ENCODE data around the gene HAGHL.
A peak's percentile ranks its signal among the peaks of the same experiment; 100 is the strongest.
"Not testable (repeated sequence)": the region's sequence is repeated elsewhere in the genome, so short reads cannot be mapped to it uniquely, and the experiment has no call there.

Gene HAGHL

GRCh38 chr16:735982-736453 lies 9.1 kb downstream of the HAGHL start:
- DNase-seq = no peak

- no peak for DNase-seq
These were observed 10.1 kb downstream of the HAGHL start for GRCh38 chr16:736936-737481.

- peak; percentile 47 for DNase-seq
These were observed 12.9 kb downstream of the HAGHL start for GRCh38 chr16:739560-740458.

GRCh38 chr16:740459-740763 lies 13.5 kb downstream of the HAGHL start:
- DNase-seq = peak; percentile 41

GRCh38 chr16:740764-741505 lies 14.0 kb downstream of the HAGHL start, which contains the start of gene CIAO3:
CIAO3 (minus strand) TSS chr16:740997; CDS start chr16:740985, 12 bp downstream.
- DNase-seq = peak; percentile 93

- DNase-seq = no peak
These were observed 15.2 kb downstream of the HAGHL start for GRCh38 chr16:741986-742629.

GRCh38 chr16:742894-743293 lies 16.0 kb downstream of the HAGHL start:
- DNase-seq = not testable (repeated sequence)

GRCh38 chr16:743794-744500 lies 17.0 kb downstream of the HAGHL start:
- peak; percentile 20 for DNase-seq

GRCh38 chr16:745739-746138 lies 18.8 kb downstream of the HAGHL start:
- peak; percentile 69 for DNase-seq

GRCh38 chr16:746637-747036 lies 19.7 kb downstream of the HAGHL start:
- DNase-seq = no peak

GRCh38 chr16:747978-748746 lies 21.3 kb downstream of the HAGHL start:
- no peak for DNase-seq

- DNase-seq = no peak
These were observed 22.1 kb downstream of the HAGHL start for GRCh38 chr16:749010-749409.

GRCh38 chr16:750485-750884 lies 23.6 kb downstream of the HAGHL start:
- DNase-seq = no peak

GRCh38 chr16:751152-752006 lies 24.5 kb downstream of the HAGHL start:
- no peak for DNase-seq

GRCh38 chr16:752007-752312 lies 25.1 kb downstream of the HAGHL start:
- DNase-seq = peak; percentile 49

- not testable (repeated sequence) for DNase-seq
These were observed 27.3 kb downstream of the HAGHL start for GRCh38 chr16:754121-754607.

- no peak for DNase-seq
These were observed 27.8 kb downstream of the HAGHL start for GRCh38 chr16:754656-755055.

GRCh38 chr16:756428-756827 lies 29.5 kb downstream of the HAGHL start:
- DNase-seq = no peak

- peak; percentile 63 for DNase-seq
These were observed 32.4 kb downstream of the HAGHL start for GRCh38 chr16:759110-759910.

- DNase-seq = no peak
These were observed 33.2 kb downstream of the HAGHL start for GRCh38 chr16:760065-760464.
